H9 (cell line): ENCODE data around the gene KIAA2012. TPM values are rescaled to one million over a fixed set of nuclear protein-coding genes. Genes with fewer than 3 reads are reported as not detected.

Source experiments
- DNase-seq: peaks from one replicate; pipeline ENCODE4 v3.0.0-alpha.2; 2017
- H2AFZ ChIP-seq: one replicate; pipeline ENCODE4 v1.6.1; 2013; ENCODE audit warnings: mild to moderate bottlenecking, low read length, control low read depth, moderate library complexity
- H2AK5ac ChIP-seq: 2 replicates; pipeline ENCODE4 v1.6.1; 2013; ENCODE audit warnings: low read length, control low read depth, mixed read lengths; ENCODE audit not compliant: insufficient read length
- H2BK120ac ChIP-seq: one replicate; pipeline ENCODE4 v1.6.1; 2013; ENCODE audit warnings: low read depth, mild to moderate bottlenecking, low read length, control low read depth, inconsistent platforms; ENCODE audit not compliant: poor library complexity, severe bottlenecking
- H2BK12ac ChIP-seq: 2 replicates; pipeline ENCODE4 v1.6.1; 2013; ENCODE audit warnings: low read length, control low read depth, mixed read lengths, low read depth; ENCODE audit not compliant: insufficient read length
- H2BK15ac ChIP-seq: 2 replicates; pipeline ENCODE4 v1.6.1; 2013; ENCODE audit warnings: low read depth, low read length, control low read depth
- H2BK20ac ChIP-seq: one replicate; pipeline ENCODE4 v1.6.1; 2013; ENCODE audit warnings: low read depth, mild to moderate bottlenecking, low read length, control low read depth, inconsistent platforms; ENCODE audit not compliant: poor library complexity, severe bottlenecking
- H2BK5ac ChIP-seq: 2 replicates; pipeline ENCODE4 v1.6.1; 2013; ENCODE audit warnings: low read length, control low read depth, mixed read lengths; ENCODE audit not compliant: insufficient read length
- H3K14ac ChIP-seq: 2 replicates; pipeline ENCODE4 v1.6.1; 2013; ENCODE audit warnings: low read length, control low read depth; ENCODE audit not compliant: insufficient read depth
- H3K18ac ChIP-seq: 2 replicates; pipeline ENCODE4 v1.6.1; 2013; ENCODE audit warnings: low read depth, mild to moderate bottlenecking, mixed read lengths, low read length, control low read depth; ENCODE audit not compliant: insufficient read length
- H3K23ac ChIP-seq: 2 replicates; pipeline ENCODE4 v1.6.1; 2013; ENCODE audit warnings: low read length, control low read depth, mixed read lengths, low read depth; ENCODE audit not compliant: insufficient read length
- H3K23me2 ChIP-seq: 2 replicates; pipeline ENCODE4 v1.6.1; 2013; ENCODE audit warnings: low read depth, mild to moderate bottlenecking, mixed read lengths, low read length, control low read depth; ENCODE audit not compliant: insufficient read length, poor library complexity, severe bottlenecking
- H3K27ac ChIP-seq: 2 replicates; pipeline ENCODE4 v1.5.1; 2013; ENCODE audit warnings: low read length, control low read depth, mixed read lengths, low read depth; ENCODE audit not compliant: insufficient read length
- H3K27me3 ChIP-seq: 2 replicates; pipeline ENCODE4 v1.6.1; 2013; ENCODE audit warnings: low read length, control low read depth, inconsistent platforms; ENCODE audit not compliant: insufficient read depth
- H3K4ac ChIP-seq: 2 replicates; pipeline ENCODE4 v1.6.1; 2013; ENCODE audit warnings: low read depth, mild to moderate bottlenecking, control low read depth, inconsistent platforms, low read length, moderate library complexity
- H3K4me1 ChIP-seq: 2 replicates; pipeline ENCODE4 v1.6.1; 2013; ENCODE audit warnings: low read length, control low read depth, inconsistent platforms; ENCODE audit not compliant: insufficient read depth
- H3K4me2 ChIP-seq: 2 replicates; pipeline ENCODE4 v1.6.1; 2013; ENCODE audit warnings: low read length, control low read depth, mixed read lengths; ENCODE audit not compliant: insufficient read length, insufficient read depth
- H3K56ac ChIP-seq: 2 replicates; pipeline ENCODE4 v1.6.1; 2013; ENCODE audit warnings: low read depth, mild to moderate bottlenecking, mixed read lengths, low read length, control low read depth; ENCODE audit not compliant: insufficient read length
- H3K79me1 ChIP-seq: 2 replicates; pipeline ENCODE4 v1.6.1; 2013; ENCODE audit warnings: low read depth, mild to moderate bottlenecking, moderate library complexity, low read length, control low read depth, inconsistent platforms; ENCODE audit not compliant: insufficient read depth, poor library complexity, severe bottlenecking
- H3K79me2 ChIP-seq: 2 replicates; pipeline ENCODE4 v1.6.1; 2013; ENCODE audit warnings: low read length, control low read depth, inconsistent platforms; ENCODE audit not compliant: insufficient read depth
- H3K9ac ChIP-seq: 2 replicates; pipeline ENCODE4 v1.6.1; 2013; ENCODE audit warnings: low read length, control low read depth, mixed read lengths; ENCODE audit not compliant: insufficient read length; ENCODE audit errors: extremely low read depth
- H3K9me3 ChIP-seq: one replicate; pipeline ENCODE4 v1.6.1; 2013; ENCODE audit warnings: low read depth, low read length, inconsistent platforms; ENCODE audit not compliant: control insufficient read depth
- H3T11ph ChIP-seq: one replicate; pipeline ENCODE4 v1.6.1; 2013; ENCODE audit warnings: mild to moderate bottlenecking, low read length, control low read depth, inconsistent platforms
- H4K20me1 ChIP-seq: one replicate; pipeline ENCODE4 v1.6.1; 2013; ENCODE audit not compliant: control insufficient read depth, insufficient read length, insufficient read depth
- H4K5ac ChIP-seq: 2 replicates; pipeline ENCODE4 v1.6.1; 2013; ENCODE audit warnings: low read depth, mild to moderate bottlenecking, mixed read lengths, low read length, control low read depth; ENCODE audit not compliant: insufficient read length
- H4K8ac ChIP-seq: replicated peaks from 2 replicates; pipeline ENCODE4 v1.6.1; 2013; ENCODE audit warnings: low read length, control low read depth, mixed read lengths, low read depth; ENCODE audit not compliant: insufficient read length
- H4K91ac ChIP-seq: 2 replicates; pipeline ENCODE4 v1.6.1; 2013; ENCODE audit warnings: low read depth, mild to moderate bottlenecking, moderate library complexity, mixed read lengths, low read length, control low read depth; ENCODE audit not compliant: insufficient read length
- H3K27ac Mint-ChIP-seq, 3 experiments: 2 replicates in 2 of 3; 3 replicates in 1 of 3; pipeline ENCODE4 v1.8.0; 2020 to 2021; ENCODE audit warnings: mixed read lengths in 3 of 3, mild to moderate bottlenecking in 1 of 3, moderate library complexity in 1 of 3
- H3K27me3 Mint-ChIP-seq: 2 replicates; pipeline ENCODE4 v1.8.0; 2021; ENCODE audit warnings: low read depth, mild to moderate bottlenecking, moderate library complexity, mixed read lengths
- H3K36me3 Mint-ChIP-seq, 3 experiments: 2 replicates in 2 of 3; 3 replicates in 1 of 3; pipeline ENCODE4 v1.8.0; 2020 to 2021; ENCODE audit warnings: low read depth in 3 of 3, mixed read lengths in 3 of 3; ENCODE audit not compliant: insufficient read depth in 1 of 3
- H3K4me1 Mint-ChIP-seq, 2 experiments: 2 replicates each; pipeline ENCODE4 v1.8.0; 2020; ENCODE audit warnings: mixed read lengths in 2 of 2
- H3K4me3 Mint-ChIP-seq, 2 experiments: 2 replicates in 1 of 2; 3 replicates in 1 of 2; pipeline ENCODE4 v1.8.0; 2020 to 2021; ENCODE audit warnings: mild to moderate bottlenecking in 2 of 2, mixed read lengths in 2 of 2, moderate library complexity in 1 of 2
- H3K9me3 Mint-ChIP-seq, 2 experiments: 2 replicates in 1 of 2; 3 replicates in 1 of 2; pipeline ENCODE4 v1.8.0; 2020; ENCODE audit warnings: mild to moderate bottlenecking in 2 of 2, mixed read lengths in 2 of 2, moderate library complexity in 1 of 2
- CTCF ChIP-seq: fragments of 200-600 bp; sonication (generic); conservative IDR thresholded peaks from 3 replicates; pipeline ENCODE4 v1.8.0; 2021; ENCODE audit warnings: antibody characterized with exemption, mild to moderate bottlenecking
- WGBS: extraction: QIAGEN DNeasy Blood & Tissue Kit; methylation state at CpG from one replicate; pipeline ENCODE4 v1.1.7; 2013; ENCODE audit warnings: missing lambda C conversion rate, low lambda C conversion rate, mixed read lengths; ENCODE audit not compliant: insufficient read length; ENCODE audit errors: extremely low coverage; 5-methylcytosine and 5-hydroxymethylcytosine counted together
- total RNA-seq: library from RNA; stranded (reverse); gene quantifications from 2 replicates; pipeline ENCODE4 v1.2.1, GENCODE V29; 2021

KIAA2012 gene
- total RNA-seq, 1 experiment from 2014 or later: not detected

- H3K4me2 ChIP-seq: no peak overlapping the region
- H2BK15ac ChIP-seq: no peak overlapping the region
- no peak overlapping the region for H3K4ac ChIP-seq
- H3K23me2 ChIP-seq: no peaks in the 10 kb centered on the region
- DNase-seq: peak; percentile 60
- H3K14ac ChIP-seq: no peak overlapping the region
- TF ChIP-seq CTCF: peak; percentile 94
- no peaks in the 10 kb centered on the region for H3K79me2 ChIP-seq
- no peaks in the 10 kb centered on the region for H4K20me1 ChIP-seq
- H4K5ac ChIP-seq: no peak overlapping the region
- no peak overlapping the region for H2BK12ac ChIP-seq
- no peak overlapping the region for H2BK120ac ChIP-seq
- Mint-ChIP-seq H3K27me3 (no peaks in the 10 kb centered on the region), H3K4me3 (no peak overlapping the region), H3K4me1 (0 out of 4 replicates have a peak, but pooled peaks cover 4% of the 10 kb centered on the region in 2 experiments), H3K36me3 (peaks cover 0 to 5% (median 2%) of the 10 kb centered on the region in 3 experiments; a peak in 4 of 7 replicates), H3K27ac (no peak overlapping the region), H3K9me3 (peaks cover 2 to 7% of the 10 kb centered on the region in 2 experiments; a peak in 3 of 5 replicates)
- H3K79me1 ChIP-seq: no peaks in the 10 kb centered on the region
- H2BK5ac ChIP-seq: no peak overlapping the region
- H2AFZ ChIP-seq: no peak overlapping the region
- H3K23ac ChIP-seq: no peak overlapping the region
- no peak overlapping the region for H3K18ac ChIP-seq
- no peaks in the 10 kb centered on the region for H3K9me3 ChIP-seq
- no peak overlapping the region for H3K9ac ChIP-seq
- no peak overlapping the region for H2AK5ac ChIP-seq
- H2BK20ac ChIP-seq: no peak overlapping the region
- no peak overlapping the region for H3K56ac ChIP-seq
- no peak overlapping the region for H3K27ac ChIP-seq
- H4K91ac ChIP-seq: no peak overlapping the region
- H3K27me3 ChIP-seq: no peaks in the 10 kb centered on the region
- no peaks in the 10 kb centered on the region for H3K4me1 ChIP-seq
- no CpG with 5 or more reads among the region's 7 CpGs for WGBS
- H3T11ph ChIP-seq: no peak overlapping the region
- no peak overlapping the region for H4K8ac ChIP-seq
Measured at GRCh38 chr2:202178346-202178958, 105.4 kb downstream of the KIAA2012 start.
